SW 1271 (cell line): ENCODE data around the gene GGPS1.
"Not testable (repeated sequence)": the region's sequence is repeated elsewhere in the genome, so short reads cannot be mapped to it uniquely, and the experiment has no call there.

Source experiments
- DNase-seq, 2 experiments: peaks; one replicate each; lab custom pipeline; 2025; lab: John Stamatoyannopoulos, UW

GGPS1 gene

DNA sequence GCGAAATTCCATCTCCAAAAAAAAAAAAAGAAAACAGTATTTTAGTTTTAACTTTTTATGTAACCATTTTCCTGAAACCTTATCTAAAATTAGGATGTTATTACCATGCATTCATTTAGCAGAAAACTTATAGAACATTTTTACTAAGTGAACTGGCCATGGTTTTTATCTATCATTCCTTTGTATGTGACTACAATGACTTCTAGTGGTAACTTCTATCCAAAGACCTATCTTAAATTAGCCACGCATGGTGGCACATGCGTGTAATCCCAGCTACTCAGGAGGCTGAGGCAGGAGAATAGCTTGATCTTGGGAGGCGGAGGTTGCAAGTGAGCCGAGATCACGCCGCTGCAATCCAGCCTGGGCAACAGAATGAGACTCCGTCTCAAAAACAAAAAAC lies 11.4 kb downstream of the GGPS1 start:
- DNase-seq = no peak

DNA sequence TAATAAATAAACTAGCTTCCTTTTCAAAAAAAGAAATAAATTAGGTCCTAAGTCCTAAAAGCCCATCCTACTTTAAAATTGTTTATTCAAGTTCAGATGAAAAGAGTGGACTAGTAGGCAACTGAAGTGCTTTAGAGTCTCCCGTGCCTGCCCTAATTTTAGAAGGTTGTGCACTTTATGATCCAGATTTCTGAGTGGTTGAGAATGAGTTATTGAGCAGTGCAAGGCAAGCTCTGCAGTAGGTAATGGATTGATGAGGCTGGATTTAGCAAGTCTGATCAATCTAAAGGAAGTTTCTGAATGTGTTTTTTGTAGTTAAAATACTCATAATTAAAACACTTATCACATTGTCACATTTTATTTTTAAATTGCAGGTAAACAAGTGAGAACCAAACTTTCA lies 13.0 kb downstream of the GGPS1 start:
- DNase-seq = no peak

DNA sequence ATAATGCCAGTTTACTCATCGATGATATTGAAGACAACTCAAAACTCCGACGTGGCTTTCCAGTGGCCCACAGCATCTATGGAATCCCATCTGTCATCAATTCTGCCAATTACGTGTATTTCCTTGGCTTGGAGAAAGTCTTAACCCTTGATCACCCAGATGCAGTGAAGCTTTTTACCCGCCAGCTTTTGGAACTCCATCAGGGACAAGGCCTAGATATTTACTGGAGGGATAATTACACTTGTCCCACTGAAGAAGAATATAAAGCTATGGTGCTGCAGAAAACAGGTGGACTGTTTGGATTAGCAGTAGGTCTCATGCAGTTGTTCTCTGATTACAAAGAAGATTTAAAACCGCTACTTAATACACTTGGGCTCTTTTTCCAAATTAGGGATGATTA lies 13.7 kb downstream of the GGPS1 start:
- DNase-seq = no peak

DNA sequence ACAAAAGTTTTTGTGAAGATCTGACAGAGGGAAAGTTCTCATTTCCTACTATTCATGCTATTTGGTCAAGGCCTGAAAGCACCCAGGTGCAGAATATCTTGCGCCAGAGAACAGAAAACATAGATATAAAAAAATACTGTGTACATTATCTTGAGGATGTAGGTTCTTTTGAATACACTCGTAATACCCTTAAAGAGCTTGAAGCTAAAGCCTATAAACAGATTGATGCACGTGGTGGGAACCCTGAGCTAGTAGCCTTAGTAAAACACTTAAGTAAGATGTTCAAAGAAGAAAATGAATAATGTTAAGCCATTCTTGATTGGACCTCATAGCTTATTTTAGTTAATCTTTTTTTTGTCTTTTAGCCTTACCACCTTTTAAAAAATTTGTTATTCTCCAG lies 14.1 kb downstream of the GGPS1 start:
- no peak for DNase-seq

DNA sequence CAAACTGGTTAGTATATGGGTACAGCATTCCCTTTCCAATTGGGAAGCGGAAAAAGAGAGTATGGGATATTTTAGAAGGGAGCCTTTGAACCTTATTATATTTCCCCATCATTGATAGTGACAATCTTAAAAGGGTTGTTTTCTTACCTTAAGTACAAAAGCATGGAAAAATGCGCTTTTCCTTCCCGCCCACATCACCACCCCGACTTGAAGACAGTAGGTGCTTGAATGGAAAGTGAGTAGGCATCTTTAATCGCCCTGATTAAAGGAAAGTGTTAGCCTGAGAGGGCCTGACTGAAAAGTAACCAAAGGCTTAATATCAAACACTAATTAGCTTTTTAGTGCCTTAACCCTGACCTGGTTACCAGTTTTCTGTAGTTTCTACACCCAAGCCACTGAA lies 15.4 kb downstream of the GGPS1 start:
- no peak for DNase-seq

DNA sequence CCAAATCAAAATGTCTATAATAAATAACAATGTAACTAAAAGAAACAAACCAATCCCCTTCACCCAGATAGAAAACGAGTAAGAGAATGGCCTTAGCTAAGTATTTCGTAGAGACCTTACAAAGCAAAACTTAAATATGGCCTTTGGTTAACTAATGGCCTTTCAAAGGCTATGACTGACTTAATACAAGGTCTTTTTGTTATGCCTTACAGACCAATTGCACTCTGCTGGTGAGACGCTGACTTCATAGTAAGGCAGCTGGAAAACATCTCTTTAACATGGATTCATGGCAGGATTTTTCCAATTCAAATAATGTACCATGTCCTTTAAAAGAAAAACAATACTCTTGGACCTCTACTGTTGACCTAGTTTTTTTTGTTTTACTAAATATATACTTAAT lies 23.1 kb downstream of the GGPS1 start:
- no peak for DNase-seq

DNA sequence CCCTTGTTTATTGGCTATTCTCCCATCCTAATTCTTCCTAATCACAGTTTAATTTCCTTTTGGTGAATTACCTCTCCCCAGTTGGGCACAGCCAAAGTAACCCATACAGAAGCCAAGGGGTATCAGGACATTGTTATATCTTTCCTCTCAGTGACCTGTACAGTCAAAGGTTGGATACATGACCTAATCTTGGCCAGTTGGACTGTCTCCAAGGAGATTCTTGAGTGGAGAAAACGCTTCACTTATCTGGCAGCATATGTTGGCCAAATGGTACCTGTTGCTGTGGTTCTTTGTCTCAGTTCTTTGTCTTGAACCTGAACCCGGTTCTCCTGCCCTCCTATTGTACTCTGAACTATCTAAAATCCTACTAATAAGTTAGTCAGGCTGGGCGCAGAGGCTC lies 23.5 kb downstream of the GGPS1 start:
- no peak for DNase-seq

DNA sequence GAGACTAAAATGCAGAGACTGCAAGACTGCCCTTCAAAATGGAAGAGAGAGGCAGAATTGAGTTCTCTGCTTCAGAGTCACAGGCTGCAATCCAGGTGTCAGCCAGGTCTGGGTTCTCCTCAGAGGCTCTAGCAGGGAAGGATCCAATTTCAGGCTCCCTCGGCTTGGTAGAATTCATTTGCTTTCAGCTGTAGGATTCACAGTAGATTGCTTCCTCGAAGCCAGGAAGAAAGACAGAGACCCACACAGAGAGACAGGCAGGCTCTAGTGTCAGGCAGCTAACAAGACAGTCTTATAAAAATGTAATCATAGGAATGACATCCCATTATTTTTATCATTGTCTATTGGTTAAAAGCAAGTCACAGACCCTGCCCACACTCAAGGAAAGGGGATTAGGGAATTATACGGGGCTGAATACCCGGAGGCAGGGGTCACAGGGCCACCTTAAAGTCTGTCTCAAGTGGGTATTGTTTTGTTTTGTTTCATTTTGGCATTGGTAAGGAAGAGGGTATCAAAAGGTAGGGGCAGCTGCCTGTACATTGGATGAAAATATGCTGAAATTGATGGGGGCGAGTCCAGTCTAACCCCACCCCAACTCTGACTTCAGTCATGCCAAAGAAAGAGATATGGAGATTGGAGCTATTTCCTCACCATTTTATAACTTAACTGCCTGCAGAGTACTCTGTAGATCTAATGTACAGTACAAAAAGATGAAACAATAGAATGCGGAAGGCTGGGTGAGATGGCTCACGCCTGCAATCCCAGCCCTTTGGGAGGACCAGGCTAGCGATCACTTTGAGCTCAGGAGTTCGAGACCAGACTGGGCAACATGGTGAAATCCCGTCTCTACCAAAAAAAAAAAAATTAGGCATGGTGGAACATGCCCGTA lies 29.4 kb downstream of the GGPS1 start:
- DNase-seq = no peak

DNA sequence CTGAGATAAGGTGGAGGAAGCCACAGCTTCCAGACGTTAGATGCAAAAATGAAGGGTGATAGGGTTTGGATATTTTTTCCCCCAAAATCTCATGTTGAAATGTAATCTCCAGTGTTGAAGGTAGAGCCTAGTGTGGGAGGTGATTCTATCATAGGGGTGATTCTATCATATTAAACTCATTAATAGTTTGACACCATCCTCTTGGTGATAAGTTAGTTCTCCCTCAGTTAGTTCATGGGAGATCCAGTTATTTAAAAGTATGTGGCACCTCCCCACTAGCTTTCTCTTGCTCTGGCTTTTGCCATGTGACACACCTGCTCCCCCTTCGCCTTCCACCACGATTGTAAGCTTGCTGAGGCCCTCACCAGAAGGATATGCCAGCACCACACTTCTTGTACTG lies 30.5 kb downstream of the GGPS1 start:
- no peak for DNase-seq

DNA sequence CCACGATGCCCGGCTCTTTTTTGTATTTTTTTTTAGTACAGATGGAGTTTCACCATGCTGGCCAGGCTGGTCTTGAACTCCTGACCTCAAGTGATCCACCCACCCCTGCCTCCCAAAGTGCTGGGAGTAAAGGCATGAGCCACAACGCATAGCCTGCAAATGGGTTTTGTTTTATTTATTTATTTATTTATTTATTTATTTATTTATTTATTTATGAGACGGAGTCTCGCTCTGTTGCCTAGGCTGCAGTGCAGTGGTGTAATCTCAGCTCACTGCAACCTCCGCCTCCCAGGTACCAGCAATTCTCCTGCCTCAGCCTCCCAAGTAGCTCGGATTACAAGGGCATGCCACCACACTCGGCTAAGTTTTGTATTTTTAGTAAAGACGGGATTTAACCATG lies 35.8 kb downstream of the GGPS1 start:
- not testable (repeated sequence) for DNase-seq

DNA sequence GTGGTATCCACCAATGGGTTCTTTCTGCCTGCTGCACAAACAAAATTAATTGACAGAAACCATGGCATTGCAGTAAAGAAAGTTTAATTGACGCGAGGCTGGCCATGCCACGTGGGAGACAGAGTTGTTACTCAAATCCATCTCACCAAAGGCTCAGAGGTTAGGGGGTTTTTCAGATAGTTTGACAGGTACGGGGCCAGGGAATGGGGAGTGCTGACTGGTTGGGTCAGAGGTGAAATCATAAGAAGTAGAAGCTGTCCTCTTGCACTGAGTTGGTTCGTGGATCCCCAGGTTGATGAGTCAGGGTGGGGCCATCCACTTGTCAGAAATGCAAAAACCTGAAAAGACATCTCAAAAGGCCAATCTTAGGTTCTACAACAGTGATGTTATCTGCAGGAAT lies 37.9 kb downstream of the GGPS1 start:
- DNase-seq = no peak

DNA sequence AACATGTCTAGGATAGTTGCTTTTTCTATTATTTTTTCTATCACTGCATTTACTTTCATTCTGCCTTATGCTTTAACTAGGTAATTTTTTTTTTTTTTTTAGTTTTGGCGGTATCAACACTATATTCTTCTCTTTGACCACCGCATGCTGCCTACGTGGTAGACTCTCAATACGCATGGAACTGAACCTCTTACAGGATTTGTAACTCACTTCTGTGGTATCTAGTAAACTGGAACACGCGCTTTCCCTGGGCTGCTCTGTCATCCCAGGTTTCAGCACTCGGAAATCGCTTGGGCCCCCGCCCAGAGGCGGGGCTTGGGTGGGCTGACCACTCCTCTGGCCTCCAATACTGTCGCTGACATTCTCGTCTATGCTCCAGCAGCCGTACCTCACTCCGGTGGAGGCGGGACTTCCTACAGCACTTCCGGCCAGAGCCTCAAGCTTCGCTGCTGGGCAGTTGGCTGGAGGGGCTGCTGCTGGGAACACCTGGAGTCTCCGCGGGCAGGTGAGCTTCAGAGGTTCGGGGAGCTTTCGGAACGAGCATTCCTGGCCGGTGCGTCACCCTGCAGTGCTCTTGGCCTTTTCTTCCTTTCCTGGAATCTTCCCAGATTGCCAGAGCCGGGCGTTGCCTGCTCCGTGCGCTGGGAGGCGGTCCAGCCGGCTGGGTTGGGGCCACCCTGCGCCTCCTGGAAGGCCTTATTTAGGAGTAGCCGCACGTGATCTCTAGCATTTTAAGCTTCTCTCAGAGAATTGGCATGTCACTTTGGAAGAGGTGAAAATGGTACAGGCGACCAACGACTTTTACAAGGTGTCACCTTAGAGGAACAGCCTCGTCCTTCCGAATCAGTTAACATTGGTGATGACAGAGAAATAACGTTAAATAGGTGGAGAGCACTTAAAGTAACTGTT lies 38.9 kb downstream of the GGPS1 start, which contains the start of gene TBCE:
TBCE (plus strand) TSS at position 428 of the 909 bp plus-strand sequence. CDS start 12,623 bp downstream, outside the sequence.
- peak; percentile 78 to 91 for DNase-seq

DNA sequence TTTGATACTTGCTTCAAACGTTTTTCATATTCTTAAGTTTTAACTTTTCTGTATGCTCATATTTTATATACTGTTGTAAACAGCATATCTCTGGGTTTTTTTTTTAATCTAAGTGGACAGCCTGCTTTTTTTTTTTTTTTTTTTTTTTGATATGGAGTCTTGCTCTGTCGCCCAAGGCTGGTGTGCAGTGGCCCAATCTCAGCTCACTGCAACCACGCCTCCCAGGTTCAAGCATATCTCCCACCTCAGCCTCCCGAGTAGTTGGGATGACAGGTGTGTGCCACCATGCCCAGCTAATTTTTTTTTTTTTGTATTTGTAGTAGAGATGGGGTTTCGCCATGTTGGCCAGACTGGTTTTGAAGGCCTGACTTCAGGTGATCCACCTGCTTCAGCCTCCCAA lies 40.1 kb downstream of the GGPS1 start:
- no peak for DNase-seq

DNA sequence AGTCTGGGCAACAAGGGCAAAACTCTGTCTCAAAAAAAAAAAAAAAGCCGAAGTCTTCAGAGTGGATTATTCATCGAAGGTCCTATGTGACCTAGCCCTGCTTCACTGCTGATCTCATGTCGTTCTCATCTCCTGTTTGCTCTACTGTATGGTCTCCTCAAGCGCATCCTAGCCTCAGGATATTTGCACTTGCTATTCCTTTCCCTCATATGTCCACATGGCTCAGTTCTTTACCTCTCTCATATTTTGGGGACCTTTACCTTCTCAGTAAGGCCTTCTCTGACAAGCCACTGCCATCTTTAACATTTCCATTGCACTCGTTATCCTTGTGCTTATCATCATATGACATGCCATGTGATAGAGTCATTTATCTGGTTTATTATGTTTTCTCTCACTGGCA lies 41.4 kb downstream of the GGPS1 start:
- no peak for DNase-seq

DNA sequence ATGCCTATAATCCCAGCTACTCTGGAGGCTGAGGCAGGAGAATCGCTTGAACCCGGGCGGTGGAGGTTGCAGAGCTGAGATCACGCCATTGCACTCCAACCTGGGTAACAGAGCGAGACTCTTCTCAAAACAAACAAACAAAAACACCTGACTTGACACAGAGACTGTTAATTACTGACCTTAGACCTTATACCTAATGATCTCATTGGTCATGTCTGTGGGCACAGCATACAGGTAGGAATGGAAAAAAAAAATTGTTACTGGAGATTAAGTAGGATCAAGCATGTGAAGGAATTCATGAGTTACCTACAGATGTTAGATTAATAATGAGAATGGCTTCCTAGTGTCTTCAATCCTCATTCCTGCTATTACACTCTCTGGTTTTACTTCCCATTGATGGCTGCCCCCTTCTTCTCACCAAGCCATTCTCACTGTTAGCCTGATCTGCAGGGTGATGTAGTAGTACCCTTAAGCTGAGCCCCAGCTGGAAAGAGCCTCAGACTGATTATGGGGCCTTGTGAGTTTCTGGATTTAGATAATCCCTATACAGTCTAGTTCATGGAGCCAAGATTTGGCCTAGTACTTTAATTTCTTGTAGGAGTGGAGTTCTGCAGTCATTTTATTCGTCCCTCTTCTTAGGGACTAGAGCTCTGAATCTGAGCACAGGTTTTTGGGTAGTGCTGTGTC lies 47.7 kb downstream of the GGPS1 start:
- DNase-seq = no peak

DNA sequence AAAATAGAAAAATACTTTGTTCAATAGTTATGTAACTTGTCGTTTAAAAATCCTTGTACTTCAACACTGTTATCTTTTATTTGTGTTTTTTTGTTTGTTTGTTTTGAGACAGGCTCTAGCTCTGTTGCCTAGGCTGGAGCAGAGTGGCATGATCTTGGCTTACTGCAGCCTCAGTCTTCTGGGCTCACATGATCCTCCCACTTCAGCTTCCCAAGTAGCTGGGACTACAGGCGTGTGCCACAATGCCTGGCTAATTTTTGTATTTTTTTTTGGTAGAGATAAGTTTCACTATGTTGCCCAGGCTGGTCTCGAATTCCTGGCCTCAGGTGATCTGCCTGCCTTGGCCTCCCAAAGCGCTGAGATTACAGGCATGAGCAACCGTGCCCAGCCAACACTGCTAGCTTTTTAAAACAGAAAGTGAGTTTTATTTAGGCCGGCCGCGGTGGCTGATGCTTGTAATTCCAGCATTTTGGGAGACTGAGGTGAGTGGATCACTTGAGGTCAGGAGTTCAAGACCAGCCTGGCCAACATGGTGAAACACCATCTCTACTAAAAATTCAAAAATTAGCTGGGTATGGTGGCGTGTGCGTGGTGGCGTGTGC lies 49.9 kb downstream of the GGPS1 start:
- not testable (repeated sequence) for DNase-seq

DNA sequence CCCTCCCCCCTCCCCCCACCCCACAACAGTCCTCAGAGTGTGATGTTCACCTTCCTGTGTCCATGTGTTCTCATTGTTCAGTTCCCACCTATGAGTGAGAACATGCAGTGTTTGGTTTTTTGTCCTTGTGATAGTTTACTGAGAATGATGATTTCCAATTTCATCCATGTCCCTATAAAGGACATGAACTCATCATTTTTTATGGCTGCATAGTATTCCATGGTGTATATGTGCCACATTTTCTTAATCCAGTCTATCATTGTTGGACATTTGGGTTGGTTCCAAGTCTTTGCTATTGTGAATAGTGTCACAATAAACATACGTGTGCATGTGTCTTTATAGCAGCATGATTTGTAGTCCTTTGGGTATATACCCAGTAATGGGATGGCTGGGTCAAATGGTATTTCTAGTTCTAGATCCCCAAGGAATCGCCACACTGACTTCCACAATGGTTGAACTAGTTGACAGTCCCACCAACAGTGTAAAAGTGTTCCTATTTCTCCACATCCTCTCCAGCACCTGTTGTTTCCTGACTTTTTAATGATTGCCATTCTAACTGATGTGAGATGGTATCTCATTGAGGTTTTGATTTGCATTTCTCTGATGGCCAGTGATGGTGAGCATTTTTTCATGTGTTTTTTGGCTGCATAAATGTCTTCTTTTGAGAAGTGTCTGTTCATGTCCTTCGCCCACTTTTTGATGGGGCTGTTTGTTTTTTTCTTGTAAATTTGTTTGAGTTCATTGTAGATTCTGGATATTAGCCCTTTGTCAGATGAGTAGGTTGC lies 53.8 kb downstream of the GGPS1 start:
- not testable (repeated sequence) for DNase-seq

DNA sequence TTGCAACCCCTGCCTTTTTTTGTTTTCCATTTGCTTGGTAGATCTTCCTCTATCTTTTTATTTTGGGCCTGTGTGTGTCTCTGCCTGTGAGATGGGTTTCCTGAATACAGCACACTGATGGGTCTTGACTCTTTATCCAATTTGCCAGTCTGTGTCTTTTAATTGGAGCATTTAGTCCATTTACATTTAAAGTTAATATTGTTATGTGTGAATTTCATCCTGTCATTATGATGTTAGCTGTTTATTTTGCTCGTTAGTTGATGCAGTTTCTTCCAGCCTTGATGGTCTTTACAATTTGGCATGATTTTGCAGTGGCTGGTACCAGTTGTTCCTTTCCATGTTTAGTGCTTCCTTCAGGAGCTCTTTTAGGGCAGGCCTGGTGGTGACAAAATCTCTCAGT lies 57.3 kb downstream of the GGPS1 start:
- DNase-seq = not testable (repeated sequence)

DNA sequence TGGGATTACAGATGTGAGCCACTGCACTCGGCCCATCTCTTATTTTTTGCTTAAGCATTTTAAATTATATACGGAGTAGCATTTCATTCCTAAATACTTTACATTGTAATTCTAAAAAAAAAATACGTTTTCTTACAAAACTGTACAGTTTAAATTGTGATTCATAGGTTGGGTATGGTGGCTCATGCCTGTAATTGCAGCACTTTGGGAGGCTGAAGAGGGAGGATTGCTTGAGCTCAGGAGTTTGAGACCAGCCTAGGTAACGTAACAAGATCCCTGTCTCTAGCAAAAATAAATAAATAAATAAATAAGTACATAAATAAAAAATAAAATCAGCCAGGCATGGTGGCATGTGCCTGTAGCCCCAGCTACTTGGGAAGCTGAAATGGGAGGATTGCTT lies 63.5 kb downstream of the GGPS1 start:
- no peak for DNase-seq
